SK-N-DZ (cell line): ENCODE data around the gene SNX5.
A peak's percentile ranks its signal among the peaks of the same experiment; 100 is the strongest.

Experiments used
- DNase-seq: peaks from one replicate; pipeline ENCODE4 v3.0.0-alpha.2; 2015; ENCODE audit warnings: low spot score

The SNX5 gene

DNA sequence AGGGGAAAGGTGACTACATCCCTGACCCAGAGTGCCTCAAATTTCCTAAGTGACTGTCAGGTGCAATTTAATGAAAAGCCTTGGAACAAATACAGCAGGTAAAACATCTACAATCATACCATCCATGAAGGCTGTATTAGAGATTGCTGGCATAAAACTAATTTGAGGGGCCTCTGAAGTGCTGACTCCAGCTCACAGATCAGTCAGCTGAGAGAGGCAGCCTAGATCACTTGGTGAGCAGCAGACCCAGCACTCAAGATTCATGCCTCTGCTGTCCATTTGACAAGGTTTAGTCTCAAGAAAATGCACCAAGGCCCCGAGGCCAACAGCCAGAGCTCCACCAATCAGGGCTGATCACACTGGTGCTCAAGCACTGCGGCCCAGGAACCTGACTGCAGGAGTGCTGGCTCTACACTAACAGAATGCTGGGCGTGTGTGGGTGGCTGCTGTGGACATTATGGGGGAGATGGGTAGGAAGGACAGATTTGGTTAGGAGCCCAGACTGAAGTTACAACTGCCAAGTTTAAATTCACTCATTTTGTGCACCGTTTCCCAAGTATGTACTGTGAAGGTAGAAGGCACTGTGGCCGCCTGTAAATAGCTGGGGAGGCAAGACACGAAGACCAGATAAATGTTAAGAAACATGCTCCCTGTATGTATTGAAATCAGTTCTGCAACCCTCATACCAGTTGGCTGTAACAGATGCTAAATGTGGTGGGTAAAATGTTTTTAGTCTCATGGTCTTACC, 28.2 kb downstream of the SNX5 start:
- DNase-seq = no peak

DNA sequence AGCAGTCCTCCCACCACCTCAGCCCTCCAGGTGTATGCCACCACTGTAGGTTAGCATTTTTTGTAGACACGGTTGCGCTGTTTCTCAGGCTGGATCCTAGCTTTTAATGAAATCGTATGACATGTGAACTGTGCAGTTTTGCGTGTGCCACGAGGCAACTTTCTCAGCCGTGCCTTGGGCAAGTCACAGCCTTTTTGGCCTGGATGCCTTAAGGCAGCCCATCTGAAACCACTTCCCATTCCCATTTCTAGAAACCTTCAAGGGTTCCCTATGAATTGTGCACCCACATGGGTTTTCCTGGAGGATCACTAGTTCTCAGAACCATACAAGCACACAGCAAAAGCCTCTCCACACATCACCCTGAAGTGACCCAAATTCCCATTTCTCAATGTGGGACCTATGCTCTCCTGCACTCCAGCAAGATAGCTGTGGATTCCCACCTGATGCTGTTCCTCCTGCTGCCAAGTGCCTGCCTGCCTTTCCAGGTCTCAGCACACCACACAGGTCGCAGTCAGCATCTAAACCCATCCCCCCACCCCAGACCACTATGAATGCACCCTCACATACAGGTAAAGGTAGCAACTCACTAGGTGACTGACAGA, 28.9 kb downstream of the SNX5 start:
- DNase-seq = no peak

DNA sequence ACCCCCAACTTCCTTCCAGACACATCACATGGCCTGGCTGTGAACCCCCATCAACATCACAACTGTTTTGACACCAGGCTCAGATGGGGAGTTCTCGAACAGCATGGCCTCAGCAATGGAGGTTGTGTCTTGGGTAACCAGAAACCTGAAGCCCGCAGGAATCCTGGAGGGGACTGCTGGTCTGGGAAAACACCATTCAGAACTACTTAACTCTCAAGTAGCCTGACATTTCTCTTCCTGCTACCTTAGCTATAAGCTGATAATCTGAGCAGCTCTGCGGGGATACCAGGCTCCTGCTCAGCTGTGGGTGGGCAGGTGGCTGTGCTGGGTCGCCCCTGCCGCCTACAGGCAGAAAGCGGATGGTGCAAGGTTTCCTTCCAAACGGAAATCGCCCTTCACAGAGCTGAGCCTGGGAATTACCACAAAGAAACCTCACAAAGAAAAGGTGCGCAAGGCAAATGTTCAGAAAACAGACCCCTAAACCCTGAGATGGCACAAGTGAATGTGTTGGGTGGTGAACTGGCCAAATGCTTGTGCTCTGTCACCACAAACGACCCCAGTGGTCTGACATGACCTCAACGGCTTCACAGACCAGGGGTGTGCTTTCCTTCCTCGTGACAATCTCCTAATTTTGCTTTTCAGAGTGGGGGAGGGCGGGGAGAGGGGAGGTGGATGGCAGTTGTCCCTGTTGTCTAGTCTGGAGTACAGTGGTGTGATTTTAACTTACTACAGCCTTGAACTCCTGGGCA, 29.5 kb downstream of the SNX5 start:
- peak; percentile 72 for DNase-seq

DNA sequence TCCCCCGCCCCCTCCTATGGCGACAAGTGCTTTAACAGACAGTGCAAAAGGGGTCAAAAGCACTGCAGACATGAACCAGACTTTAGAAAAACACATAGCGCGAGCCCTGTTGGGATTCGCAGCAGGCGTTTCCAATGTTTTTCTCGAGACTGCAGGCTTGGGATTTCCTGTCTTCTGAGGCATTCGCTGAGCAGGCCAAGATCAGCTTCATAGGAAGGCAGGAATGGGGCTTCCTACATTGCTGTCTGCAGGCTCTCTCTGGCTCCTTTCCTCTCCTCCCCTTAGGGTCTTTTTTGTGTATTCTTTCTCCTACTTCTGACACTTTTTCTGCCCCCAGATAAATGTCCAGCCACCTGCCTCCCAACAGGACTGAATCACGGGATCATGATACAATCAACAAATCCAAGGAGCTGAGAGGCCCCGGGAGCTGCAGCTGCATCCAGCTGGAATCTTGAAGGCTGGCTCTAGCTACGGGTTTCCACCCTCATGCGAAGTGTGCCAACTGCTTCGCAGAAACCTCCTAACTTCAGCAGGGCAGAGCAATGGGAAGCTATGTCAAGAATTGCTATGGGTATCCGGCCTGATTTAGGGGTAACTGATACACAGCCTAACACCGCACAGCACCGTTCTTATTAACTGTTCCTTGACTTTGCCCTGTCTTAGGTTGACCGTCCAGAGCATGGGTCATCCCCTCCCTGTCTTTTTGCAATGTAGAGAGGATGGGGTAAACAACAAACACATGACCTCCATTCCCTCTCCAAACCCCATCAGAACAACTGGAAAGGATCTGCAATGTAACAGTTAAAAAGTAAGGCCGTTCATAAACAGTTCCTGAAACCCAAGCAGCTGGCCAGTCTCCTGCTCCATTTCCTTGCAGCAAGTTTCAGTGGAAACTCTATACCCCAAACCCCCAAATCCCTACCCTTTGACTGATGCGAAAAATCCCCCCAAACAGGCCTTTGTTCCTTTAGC, 31.5 kb downstream of the SNX5 start:
- peak; percentile 58 for DNase-seq

DNA sequence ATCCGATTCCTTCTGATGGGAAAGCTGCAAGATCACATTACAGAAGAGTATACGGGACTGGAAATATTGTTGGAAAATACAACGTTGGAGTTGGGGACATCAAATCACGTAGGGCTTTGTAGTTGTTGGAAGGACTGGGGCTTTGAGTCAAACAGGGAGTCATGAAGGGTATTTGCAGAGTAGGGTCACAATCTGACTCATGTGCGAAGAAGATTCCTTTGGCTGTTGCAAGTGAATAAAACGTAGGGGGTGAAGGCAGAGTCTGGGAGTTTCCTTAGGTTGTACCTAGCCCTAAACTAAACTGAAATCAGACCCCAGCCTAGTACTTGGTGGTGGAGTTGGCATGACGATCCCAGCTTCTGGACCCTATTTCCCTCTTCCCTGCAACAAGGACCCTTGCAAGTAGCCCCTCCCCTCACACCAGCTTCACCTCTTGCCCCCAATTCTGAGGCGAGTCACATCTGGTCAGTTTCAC, 32.3 kb downstream of the SNX5 start:
- DNase-seq = no peak

DNA sequence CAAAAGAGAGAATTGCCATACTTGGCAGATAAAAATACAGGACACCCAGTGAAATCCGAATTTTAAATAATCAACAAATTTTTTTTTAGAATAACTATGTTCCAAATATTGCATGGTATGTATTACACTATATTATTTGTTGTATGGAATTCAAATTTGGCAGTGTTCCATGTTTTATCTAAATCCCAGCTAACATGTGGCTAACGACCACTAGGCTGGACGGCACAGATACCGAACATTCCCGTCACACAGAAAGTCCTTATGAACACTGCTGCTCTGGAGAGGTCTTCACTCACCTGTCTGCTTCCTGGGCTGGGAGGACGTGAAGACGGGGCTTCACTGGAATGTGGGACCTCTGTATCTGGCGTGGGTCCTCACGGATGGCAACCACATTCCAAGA, 32.8 kb downstream of the SNX5 start:
- no peak for DNase-seq

DNA sequence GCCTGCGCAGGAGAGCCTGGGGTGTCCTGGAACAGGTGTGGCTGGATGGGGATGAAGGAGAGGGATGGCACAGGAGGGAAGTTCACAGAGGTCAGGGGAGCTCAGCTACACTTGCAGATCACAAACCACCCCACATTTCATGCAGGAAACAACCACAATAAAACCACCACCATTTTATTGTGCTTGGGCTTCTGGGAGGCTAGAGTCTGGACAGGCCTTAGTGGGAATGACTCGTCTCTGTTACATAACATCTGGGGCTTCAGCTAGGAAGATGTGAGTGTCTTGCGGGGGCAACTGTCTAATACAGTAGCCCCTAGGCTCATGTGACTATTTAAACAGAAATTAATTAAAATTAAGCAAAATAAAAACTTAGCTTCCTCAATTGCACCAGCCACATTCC, 33.4 kb downstream of the SNX5 start:
- DNase-seq = no peak

DNA sequence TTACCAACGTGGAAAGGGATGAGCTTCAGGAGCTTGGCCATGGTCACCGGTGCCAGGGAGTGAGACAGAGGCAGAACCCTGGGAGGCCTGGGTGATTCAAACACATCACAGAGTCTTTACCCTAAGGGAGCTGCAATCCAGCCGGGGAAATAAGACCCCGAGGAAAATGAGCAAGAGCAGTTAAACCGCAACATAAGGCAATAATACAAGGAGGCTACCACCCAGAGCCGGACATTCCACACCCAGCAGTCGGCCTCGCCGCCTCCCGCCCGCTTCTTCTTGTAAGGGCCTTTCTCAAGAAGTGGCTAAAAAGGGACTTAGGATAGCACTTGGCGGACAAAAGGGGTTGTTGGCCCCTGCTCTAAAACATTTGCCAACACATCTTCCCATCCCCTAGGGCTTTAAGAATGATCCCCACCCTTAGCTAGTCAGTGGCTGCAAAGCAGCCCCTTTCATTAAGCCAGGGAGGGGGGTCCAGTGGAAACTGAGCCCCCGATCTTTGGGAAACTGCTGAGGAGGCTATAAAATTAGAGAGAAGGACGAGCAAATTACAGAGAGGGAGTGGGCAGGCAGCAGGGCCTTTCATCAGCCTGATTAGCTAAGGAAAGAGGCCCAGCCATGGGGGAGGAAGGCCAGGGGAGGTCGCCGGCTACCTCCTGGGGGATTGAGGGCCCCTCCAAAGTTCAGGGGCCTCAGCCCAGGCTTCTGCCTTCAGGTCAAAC, 34.3 kb downstream of the SNX5 start:
- no peak for DNase-seq

DNA sequence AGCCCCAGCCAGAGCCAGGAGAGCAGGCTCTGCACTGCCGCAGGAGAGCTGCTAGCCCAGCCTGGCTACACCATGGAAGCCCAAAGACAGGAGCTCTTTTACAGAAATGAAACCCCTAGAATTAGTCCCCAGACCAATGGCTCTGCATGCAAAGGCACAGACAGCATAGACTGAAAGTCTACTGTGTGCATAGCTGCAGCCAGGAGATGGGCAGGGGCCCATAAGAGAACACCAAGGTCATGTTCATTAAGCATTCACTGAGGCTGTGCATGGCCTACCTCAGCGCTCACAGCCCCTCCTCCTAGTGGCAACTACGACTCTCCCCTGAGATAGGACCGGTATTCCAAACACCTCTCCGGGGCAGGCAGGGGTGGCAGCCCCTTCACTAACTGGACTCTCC, 34.9 kb downstream of the SNX5 start:
- DNase-seq = no peak

DNA sequence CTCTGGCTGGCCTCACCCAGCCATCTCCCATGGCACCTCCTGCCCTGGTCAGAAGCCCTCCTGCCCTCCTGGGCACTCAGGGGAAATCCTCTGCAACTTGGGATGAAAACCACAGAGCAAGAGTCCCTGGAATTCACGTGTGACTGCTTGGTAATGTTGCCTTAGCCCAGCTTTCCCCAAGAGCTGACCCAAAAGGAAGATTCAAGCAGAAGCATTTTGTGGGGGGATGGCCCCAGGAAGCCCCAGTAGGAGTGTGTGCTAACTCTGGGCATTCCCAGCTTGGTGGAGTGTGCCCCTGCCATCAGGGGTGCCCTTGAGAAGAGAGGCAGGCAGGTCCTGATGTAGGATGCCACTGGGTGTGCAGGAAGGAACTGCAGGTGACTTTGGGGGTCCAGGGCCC, 35.5 kb downstream of the SNX5 start:
- DNase-seq = no peak

DNA sequence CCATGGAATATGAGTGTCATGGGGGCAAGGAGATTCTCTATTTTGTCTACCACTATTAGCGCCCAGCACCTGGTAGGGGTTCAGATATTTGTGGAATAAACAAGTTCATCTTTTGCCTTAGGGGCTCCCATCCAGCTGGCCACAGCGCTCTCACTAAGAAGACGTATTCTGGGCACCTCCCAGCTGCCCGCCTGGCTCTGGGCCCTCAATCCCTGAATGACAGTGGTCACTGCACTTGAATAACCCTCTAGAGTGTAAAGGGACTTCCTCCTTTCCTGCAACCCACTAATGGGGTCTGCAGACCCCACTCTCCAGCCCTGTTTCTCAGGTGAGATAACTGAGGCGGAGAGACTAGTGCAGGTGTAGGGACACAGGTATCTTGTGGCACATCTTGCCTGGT, 36.2 kb downstream of the SNX5 start:
- DNase-seq = no peak

DNA sequence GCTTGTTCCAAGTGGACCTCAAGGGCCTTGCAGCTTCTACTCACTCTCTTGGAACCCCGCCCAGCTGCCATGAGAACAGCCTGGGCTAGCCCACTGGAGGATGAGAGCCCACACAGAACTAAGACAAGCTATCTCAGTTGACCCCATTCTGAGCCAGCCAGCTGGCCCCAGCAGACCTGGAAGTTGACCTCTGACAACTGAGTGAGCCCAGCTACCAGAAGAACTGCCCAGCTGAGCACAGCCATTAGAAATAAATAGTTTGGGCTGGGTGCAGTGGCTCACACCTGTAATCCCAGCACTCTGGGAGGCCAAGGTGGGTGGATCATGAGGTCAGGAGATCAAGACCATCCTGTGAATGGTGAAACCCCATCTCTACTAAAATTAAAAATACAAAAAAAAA, 37.1 kb downstream of the SNX5 start:
- no peak for DNase-seq

DNA sequence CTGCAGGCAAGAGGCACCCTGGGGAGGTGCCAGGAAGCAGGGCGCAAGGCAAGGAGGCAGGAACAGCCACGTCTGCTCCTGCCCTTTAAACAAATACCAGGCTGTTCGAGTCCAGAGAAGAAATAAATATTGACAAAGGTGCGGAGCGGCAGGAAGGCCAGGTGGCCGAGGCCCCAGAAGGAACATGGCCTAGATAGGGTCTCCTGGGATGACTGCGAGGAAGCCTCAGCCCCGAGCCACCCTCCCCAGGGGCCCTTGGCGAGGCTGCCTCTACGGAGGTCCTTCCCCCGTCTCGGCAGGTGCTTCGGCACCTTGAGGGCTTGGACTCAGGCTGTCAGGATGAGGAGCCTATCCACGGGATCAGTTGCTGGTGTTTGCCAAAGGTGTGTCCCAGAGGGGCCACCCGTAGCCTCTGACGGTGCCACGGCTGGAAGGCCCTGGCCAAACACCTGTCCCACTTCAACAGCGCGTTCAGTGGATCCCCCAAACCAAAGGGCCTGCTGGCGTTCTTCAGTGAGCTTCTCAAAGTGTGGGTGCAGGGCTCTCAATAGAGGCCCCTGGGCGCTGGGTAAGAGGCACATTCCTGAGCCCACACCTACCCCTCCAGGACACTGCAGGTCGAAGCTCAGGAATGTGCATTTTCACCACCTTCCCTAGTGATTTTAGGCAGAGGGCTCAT, 39.8 kb downstream of the SNX5 start:
- no peak for DNase-seq

DNA sequence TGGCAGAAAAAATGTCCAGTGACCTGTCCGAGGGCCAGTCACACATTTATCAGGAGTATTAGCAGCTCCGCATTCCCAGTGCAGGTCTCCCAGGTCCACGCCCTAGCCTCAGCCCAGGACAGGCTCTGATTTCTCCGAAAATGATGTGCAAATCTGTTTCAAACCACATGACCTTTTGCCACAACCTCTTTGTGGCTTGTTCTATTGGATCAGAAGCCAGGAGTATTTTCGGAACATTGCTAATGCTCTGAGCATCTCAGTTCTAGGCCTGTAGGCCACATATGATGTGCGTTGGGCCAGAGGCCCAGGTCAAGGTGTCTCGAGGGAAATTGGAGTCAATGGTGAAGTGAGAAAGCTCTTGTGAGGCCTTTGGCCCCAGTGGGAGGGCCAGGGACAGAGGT, 40.4 kb downstream of the SNX5 start:
- no peak for DNase-seq

DNA sequence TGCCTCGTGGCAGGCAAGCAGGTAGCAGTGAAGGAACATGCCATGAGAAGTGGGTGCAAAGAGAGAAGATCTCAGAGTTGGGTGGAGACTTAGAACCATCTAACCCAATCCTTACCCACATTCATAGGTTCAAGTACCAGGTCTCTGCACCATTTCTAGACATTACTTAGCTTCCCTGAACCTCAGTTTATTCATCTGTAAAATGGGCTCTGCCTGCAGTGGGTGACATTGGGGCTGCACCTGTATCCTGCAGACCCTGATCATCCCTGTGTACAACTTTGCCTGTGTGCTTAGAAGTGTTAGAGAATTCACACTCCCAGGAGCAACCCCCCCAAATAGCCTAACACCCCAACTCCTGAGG, 42.7 kb downstream of the SNX5 start:
- no peak for DNase-seq

DNA sequence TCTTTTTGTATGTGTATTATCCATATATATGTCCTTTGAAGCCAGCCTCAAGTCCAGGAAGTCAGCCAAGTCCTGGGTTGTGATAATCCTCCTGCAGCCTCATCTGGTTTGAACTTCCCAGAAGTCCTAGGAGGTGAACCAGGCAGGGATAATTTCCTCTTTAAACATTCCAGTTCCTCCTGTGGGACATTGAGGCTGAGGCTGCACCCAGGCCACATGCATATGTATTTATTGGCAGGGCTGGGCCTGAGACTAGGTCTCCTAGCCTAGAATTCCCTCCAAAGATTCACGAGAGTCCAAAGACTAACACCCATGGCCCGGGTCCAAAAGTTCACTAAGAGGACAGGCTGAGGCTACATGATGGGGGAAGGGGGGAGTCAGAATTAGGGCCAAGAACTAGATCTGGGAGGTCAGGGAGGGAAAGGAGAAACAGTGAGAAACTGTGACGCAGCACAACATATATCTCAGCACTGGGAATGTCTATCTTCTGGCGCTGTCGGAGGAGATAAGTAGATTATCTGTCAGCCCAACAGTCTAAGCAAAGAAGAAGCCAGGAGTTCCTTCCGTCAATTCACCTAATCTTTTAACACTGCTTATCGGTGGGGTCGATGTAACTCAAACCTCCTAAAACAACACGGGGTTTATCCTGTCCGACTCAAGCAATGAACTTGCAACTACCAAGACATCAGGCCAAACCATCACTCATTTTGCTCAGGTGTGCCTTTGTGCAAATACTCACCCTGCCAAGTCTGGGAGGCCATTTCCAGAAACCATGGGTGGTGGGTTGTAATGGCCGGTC, 43.3 kb downstream of the SNX5 start:
- DNase-seq = no peak

DNA sequence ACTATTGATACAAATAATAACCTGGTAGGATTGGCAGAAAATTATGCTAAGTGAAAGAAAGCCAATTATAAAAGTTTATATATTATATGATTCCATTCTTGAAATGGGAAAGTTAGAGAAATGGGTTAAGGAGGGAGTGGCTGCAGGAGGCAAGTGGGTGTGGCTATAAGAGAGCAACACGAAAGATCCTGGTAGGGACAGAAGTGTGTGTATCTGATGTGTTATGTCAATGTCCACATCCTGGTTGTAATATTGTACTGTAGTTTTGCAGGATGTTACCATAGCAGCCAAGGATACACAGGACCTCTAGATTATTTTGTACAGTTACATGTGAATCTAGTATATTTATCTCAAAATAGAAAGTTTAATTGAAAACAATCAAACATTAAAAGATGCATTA, 46.8 kb downstream of the SNX5 start:
- DNase-seq = no peak

DNA sequence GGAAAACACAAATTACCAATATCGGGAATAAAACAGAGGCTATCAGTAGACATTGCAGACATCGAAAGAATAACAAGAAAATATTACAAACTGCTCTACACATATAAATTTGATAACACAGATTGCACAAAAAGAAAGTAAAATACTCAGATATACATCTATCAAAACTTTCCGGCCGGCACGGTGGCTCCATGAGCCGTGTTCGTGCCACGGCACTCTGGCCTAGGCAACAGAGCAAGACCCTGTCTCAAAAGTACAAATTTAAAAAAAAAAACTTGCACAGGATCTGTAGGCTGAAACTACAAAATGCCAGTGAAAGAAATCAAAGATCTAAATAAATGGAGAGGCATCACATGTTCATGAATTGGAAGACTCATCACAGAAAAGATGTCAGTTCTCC, 49.4 kb downstream of the SNX5 start:
- DNase-seq = no peak

DNA sequence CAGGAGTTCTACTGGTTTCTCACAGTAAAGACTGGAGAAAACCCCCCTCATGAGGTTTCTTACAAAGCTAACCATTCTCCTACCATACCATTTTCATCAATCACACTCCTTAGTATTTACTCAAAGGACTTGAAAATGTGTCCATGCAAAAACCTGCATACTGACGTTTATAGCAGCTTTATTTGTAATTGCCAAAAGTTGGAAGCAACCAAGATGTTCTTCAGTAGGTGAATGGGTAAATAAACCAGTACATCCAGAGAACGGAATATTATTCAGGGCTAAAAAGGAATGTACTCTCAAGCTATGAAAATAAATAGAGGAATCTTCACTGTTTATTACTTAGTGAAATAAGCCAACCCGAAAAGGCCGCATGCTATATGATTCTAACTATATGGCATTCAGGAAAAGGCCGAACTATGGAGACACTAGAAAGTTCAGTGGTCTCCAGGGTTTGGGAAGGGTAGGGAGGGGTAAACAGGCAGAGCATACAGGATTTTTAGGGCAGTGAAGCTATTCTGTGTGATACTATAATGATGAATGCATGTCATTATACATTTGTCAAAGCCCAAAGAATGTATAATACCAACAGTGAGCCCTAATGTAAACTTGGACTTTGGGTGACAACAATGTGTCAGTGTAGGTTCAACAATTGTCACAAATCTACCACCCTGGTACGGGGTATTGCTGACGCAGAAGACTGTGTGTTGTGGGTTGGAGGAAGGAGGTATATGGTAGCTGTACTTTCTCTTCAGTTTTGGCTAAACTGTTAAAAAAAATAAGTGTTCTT, 50.6 kb downstream of the SNX5 start:
- DNase-seq = no peak
